GM12878 (cell line): Measurements from ENCODE around the gene KAZN.

Experiments
- BCL3 ChIP-seq: IDR thresholded peaks from 2 replicates; pipeline ENCODE4 v1.6.1; 2011; ENCODE audit warnings: borderline replicate concordance, low read depth, mild to moderate bottlenecking, moderate library complexity, low read length; ENCODE audit not compliant: insufficient read depth, poor library complexity, severe bottlenecking
- ELK1 ChIP-seq: IDR thresholded peaks from 2 replicates; pipeline ENCODE4 v1.6.1; 2012; ENCODE audit warnings: low read depth, low read length, improper control_type of control experiment
- EP300 ChIP-seq, 2 experiments: fragments of 150-350 bp in 1 of 2; IDR thresholded peaks; 2 replicates each; pipeline ENCODE4 v1.6.1; 2011 to 2012; ENCODE audit warnings: low read depth in 2 of 2, low read length in 2 of 2, borderline replicate concordance in 1 of 2, improper control_type of control experiment in 1 of 2, inconsistent platforms in 1 of 2; ENCODE audit not compliant: control insufficient read depth in 1 of 2
- HCFC1 ChIP-seq: fragments of 150-350 bp; IDR thresholded peaks from 2 replicates; pipeline ENCODE4 v1.6.1; 2014; ENCODE audit warnings: low read length
- KLF5 ChIP-seq: fragments of 450-650 bp; IDR thresholded peaks from 2 replicates; pipeline ENCODE4 v1.6.1; 2014; ENCODE audit warnings: mild to moderate bottlenecking; ENCODE audit not compliant: partially characterized antibody
- POLR2A ChIP-seq: IDR thresholded peaks from 2 replicates; pipeline ENCODE4 v1.6.1; 2011; ENCODE audit warnings: low read depth, mild to moderate bottlenecking, low read length
- SUZ12 ChIP-seq: fragments of 200-600 bp; sonication (generic); IDR thresholded peaks from one replicate; pipeline ENCODE4 v1.6.1; 2018; ENCODE audit warnings: antibody characterized with exemption, mild to moderate bottlenecking; ENCODE audit not compliant: unreplicated experiment
- TAF1 ChIP-seq: IDR thresholded peaks from 2 replicates; pipeline ENCODE4 v1.6.1; 2011; ENCODE audit warnings: mild to moderate bottlenecking, low read depth, low read length, borderline replicate concordance
- YY1 ChIP-seq: IDR thresholded peaks from 2 replicates; pipeline ENCODE4 v1.6.1; 2011; ENCODE audit warnings: low read depth, mild to moderate bottlenecking, low read length
- ZNF274 ChIP-seq: IDR thresholded peaks from one replicate; pipeline ENCODE4 v1.8.0; 2011; ENCODE audit not compliant: insufficient read length, insufficient read depth
- TF ChIP-seq, protein P1 (sequence below): fragments of 450-650 bp; formaldehyde crosslinking; IDR thresholded peaks from 2 replicates; pipeline ENCODE4 v1.5.0; 2022; ENCODE audit warnings: mild to moderate bottlenecking, missing genetic modification characterization
- TF ChIP-seq, protein P2 (sequence below), 3 experiments: IDR thresholded peaks in 2 of 3; conservative IDR thresholded peaks in 1 of 3; 2 replicates each; pipeline ENCODE4 v1.5.1; 2011; ENCODE audit warnings: low read depth in 3 of 3, low read length in 3 of 3, mild to moderate bottlenecking in 3 of 3, control low read depth in 2 of 3, moderate library complexity in 2 of 3, inconsistent platforms in 1 of 3, mixed read lengths in 1 of 3; ENCODE audit not compliant: control insufficient read depth in 2 of 3, insufficient read depth in 1 of 3; ENCODE audit errors: extremely low read depth in 1 of 3
- TF ChIP-seq, protein P3 (sequence below): fragments of 450-650 bp; IDR thresholded peaks from 2 replicates; pipeline ENCODE4 v1.6.1; 2017; ENCODE audit warnings: mild to moderate bottlenecking

GRCh38 chr1:14741082-14741481 lies 142.6 kb downstream of the KAZN start:
- TF ChIP-seq SUZ12 = no peak
- TF ChIP-seq ZNF274 = no peak
- TF ChIP-seq, protein P1, sequence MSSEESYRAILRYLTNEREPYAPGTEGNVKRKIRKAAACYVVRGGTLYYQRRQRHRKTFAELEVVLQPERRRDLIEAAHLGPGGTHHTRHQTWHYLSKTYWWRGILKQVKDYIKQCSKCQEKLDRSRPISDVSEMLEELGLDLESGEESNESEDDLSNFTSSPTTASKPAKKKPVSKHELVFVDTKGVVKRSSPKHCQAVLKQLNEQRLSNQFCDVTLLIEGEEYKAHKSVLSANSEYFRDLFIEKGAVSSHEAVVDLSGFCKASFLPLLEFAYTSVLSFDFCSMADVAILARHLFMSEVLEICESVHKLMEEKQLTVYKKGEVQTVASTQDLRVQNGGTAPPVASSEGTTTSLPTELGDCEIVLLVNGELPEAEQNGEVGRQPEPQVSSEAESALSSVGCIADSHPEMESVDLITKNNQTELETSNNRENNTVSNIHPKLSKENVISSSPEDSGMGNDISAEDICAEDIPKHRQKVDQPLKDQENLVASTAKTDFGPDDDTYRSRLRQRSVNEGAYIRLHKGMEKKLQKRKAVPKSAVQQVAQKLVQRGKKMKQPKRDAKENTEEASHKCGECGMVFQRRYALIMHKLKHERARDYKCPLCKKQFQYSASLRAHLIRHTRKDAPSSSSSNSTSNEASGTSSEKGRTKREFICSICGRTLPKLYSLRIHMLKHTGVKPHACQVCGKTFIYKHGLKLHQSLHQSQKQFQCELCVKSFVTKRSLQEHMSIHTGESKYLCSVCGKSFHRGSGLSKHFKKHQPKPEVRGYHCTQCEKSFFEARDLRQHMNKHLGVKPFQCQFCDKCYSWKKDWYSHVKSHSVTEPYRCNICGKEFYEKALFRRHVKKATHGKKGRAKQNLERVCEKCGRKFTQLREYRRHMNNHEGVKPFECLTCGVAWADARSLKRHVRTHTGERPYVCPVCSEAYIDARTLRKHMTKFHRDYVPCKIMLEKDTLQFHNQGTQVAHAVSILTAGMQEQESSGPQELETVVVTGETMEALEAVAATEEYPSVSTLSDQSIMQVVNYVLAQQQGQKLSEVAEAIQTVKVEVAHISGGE (CRISPR knock-in tag) = no peak
- no peak for TF ChIP-seq HCFC1
- TF ChIP-seq, protein P2, sequence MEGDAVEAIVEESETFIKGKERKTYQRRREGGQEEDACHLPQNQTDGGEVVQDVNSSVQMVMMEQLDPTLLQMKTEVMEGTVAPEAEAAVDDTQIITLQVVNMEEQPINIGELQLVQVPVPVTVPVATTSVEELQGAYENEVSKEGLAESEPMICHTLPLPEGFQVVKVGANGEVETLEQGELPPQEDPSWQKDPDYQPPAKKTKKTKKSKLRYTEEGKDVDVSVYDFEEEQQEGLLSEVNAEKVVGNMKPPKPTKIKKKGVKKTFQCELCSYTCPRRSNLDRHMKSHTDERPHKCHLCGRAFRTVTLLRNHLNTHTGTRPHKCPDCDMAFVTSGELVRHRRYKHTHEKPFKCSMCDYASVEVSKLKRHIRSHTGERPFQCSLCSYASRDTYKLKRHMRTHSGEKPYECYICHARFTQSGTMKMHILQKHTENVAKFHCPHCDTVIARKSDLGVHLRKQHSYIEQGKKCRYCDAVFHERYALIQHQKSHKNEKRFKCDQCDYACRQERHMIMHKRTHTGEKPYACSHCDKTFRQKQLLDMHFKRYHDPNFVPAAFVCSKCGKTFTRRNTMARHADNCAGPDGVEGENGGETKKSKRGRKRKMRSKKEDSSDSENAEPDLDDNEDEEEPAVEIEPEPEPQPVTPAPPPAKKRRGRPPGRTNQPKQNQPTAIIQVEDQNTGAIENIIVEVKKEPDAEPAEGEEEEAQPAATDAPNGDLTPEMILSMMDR (IDR thresholded peaks at IDR 0.05 in 2 of 3, conservative IDR thresholded peaks at IDR 0.05 in 1 of 3; ENCODE audit: control insufficient read depth in 2 of 3, extremely low read depth in 1 of 3, insufficient read depth in 1 of 3, low read depth in 3 of 3, low read length in 3 of 3) = no peak
- TF ChIP-seq TAF1 = no peak
- no peak for TF ChIP-seq EP300 (IDR thresholded peaks at IDR 0.05; ENCODE audit: borderline replicate concordance in 1 of 2, control insufficient read depth in 1 of 2, low read depth in 2 of 2, low read length in 2 of 2)
- TF ChIP-seq ELK1 = no peak
- TF ChIP-seq YY1 = no peak
- no peak for TF ChIP-seq BCL3
- TF ChIP-seq, protein P3, sequence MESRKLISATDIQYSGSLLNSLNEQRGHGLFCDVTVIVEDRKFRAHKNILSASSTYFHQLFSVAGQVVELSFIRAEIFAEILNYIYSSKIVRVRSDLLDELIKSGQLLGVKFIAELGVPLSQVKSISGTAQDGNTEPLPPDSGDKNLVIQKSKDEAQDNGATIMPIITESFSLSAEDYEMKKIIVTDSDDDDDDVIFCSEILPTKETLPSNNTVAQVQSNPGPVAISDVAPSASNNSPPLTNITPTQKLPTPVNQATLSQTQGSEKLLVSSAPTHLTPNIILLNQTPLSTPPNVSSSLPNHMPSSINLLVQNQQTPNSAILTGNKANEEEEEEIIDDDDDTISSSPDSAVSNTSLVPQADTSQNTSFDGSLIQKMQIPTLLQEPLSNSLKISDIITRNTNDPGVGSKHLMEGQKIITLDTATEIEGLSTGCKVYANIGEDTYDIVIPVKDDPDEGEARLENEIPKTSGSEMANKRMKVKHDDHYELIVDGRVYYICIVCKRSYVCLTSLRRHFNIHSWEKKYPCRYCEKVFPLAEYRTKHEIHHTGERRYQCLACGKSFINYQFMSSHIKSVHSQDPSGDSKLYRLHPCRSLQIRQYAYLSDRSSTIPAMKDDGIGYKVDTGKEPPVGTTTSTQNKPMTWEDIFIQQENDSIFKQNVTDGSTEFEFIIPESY = no peak
- TF ChIP-seq POLR2A = no peak
- TF ChIP-seq KLF5 = no peak
